ENCODE data around the gene NCF1. TPM values are rescaled to one million over a fixed set of nuclear protein-coding genes. Genes with fewer than 3 reads are reported as not detected.
"Not testable (repeated sequence)": the region's sequence is repeated elsewhere in the genome, so short reads cannot be mapped to it uniquely, and the experiment has no call there.

The NCF1 gene
- total and polyA plus RNA-seq, 2 donors from 2014 or later: 0.92 to 8.4 TPM

- H3K4me3 ChIP-seq (ENCODE audit: low read length in 3 of 3); DNase-seq; H3K9me3 ChIP-seq (ENCODE audit: control insufficient read depth in 2 of 3, insufficient read depth in 1 of 3, low read length in 3 of 3); H3K27me3 ChIP-seq (ENCODE audit: control insufficient read depth, insufficient read depth, low read length); H3K4me1 ChIP-seq (ENCODE audit: control insufficient read depth in 2 of 3, insufficient read depth in 2 of 3, low read depth in 1 of 3, low read length in 3 of 3); intact Hi-C loops (cut with DNase I); FAIRE-seq; H3K36me3 ChIP-seq (ENCODE audit: control insufficient read depth in 2 of 3, insufficient read depth in 3 of 3, low read length in 3 of 3); H3K27ac ChIP-seq (ENCODE audit: low read depth in 2 of 2, low read length in 2 of 2); H3K9ac ChIP-seq (ENCODE audit: low read length in 3 of 3): not testable (repeated sequence)
Observed at GRCh38 chr7:74789200-74789736, 15.5 kb downstream of the NCF1 start.

- H3K27me3 ChIP-seq (ENCODE audit: control insufficient read depth, insufficient read depth, low read length); H3K9me3 ChIP-seq (ENCODE audit: control insufficient read depth in 2 of 3, insufficient read depth in 1 of 3, low read length in 3 of 3); FAIRE-seq; H3K4me1 ChIP-seq (ENCODE audit: control insufficient read depth in 2 of 3, insufficient read depth in 2 of 3, low read depth in 1 of 3, low read length in 3 of 3); H3K36me3 ChIP-seq (ENCODE audit: control insufficient read depth in 2 of 3, insufficient read depth in 3 of 3, low read length in 3 of 3); H3K4me3 ChIP-seq (ENCODE audit: low read length in 3 of 3); H3K9ac ChIP-seq (ENCODE audit: low read length in 3 of 3); H3K27ac ChIP-seq (ENCODE audit: low read depth in 2 of 2, low read length in 2 of 2); intact Hi-C loops (cut with DNase I): not testable (repeated sequence)
- DNase-seq: peak in 1 of 5 donors; percentile 18
Observed at GRCh38 chr7:74797848-74798622, 24.2 kb downstream of the NCF1 start.

DNA sequence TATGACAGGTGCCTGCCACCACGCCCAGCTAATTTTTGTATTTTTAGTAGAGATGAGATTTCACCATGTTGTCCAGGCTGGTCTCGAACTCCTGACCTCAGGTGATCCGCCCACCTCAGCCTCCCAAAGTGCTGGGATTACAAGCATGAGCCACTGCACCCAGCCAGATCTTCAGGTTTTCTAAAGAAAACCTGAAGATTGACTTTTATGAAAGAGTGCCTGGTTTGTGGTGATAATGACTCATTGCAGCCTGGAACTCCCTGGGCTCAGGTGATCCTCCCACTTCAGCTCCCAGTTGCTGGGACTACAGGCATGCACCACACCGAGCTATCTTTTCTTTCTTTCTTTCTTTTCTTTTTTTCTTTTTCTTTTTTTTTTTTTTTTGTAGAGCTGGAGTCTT, 24.8 kb downstream of the NCF1 start:
- H3K4me3 ChIP-seq (ENCODE audit: low read length in 3 of 3); H3K4me1 ChIP-seq (ENCODE audit: control insufficient read depth in 2 of 3, insufficient read depth in 2 of 3, low read depth in 1 of 3, low read length in 3 of 3); intact Hi-C loops (cut with DNase I); H3K27ac ChIP-seq (ENCODE audit: low read depth in 2 of 2, low read length in 2 of 2); H3K36me3 ChIP-seq (ENCODE audit: control insufficient read depth in 2 of 3, insufficient read depth in 3 of 3, low read length in 3 of 3); DNase-seq; H3K9ac ChIP-seq (ENCODE audit: low read length in 3 of 3); H3K9me3 ChIP-seq (ENCODE audit: control insufficient read depth in 2 of 3, insufficient read depth in 1 of 3, low read length in 3 of 3); H3K27me3 ChIP-seq (ENCODE audit: control insufficient read depth, insufficient read depth, low read length); FAIRE-seq: not testable (repeated sequence)

- FAIRE-seq; H3K36me3 ChIP-seq (ENCODE audit: control insufficient read depth in 2 of 3, insufficient read depth in 3 of 3, low read length in 3 of 3); H3K9ac ChIP-seq (ENCODE audit: low read length in 3 of 3); H3K27ac ChIP-seq (ENCODE audit: low read depth in 2 of 2, low read length in 2 of 2); H3K9me3 ChIP-seq (ENCODE audit: control insufficient read depth in 2 of 3, insufficient read depth in 1 of 3, low read length in 3 of 3); intact Hi-C loops (cut with DNase I); H3K4me1 ChIP-seq (ENCODE audit: control insufficient read depth in 2 of 3, insufficient read depth in 2 of 3, low read depth in 1 of 3, low read length in 3 of 3); H3K27me3 ChIP-seq (ENCODE audit: control insufficient read depth, insufficient read depth, low read length); H3K4me3 ChIP-seq (ENCODE audit: low read length in 3 of 3); DNase-seq: not testable (repeated sequence)
Observed at GRCh38 chr7:74815882-74816281, 42.1 kb downstream of the NCF1 start.

- H3K36me3 ChIP-seq (ENCODE audit: control insufficient read depth in 2 of 3, insufficient read depth in 3 of 3, low read length in 3 of 3); DNase-seq; H3K9ac ChIP-seq (ENCODE audit: low read length in 3 of 3); H3K4me3 ChIP-seq (ENCODE audit: low read length in 3 of 3); H3K27ac ChIP-seq (ENCODE audit: low read depth in 2 of 2, low read length in 2 of 2); H3K9me3 ChIP-seq (ENCODE audit: control insufficient read depth in 2 of 3, insufficient read depth in 1 of 3, low read length in 3 of 3); H3K27me3 ChIP-seq (ENCODE audit: control insufficient read depth, insufficient read depth, low read length); intact Hi-C loops (cut with DNase I); FAIRE-seq; H3K4me1 ChIP-seq (ENCODE audit: control insufficient read depth in 2 of 3, insufficient read depth in 2 of 3, low read depth in 1 of 3, low read length in 3 of 3): not testable (repeated sequence)
Observed at GRCh38 chr7:74820146-74820805, 46.5 kb downstream of the NCF1 start.

DNA sequence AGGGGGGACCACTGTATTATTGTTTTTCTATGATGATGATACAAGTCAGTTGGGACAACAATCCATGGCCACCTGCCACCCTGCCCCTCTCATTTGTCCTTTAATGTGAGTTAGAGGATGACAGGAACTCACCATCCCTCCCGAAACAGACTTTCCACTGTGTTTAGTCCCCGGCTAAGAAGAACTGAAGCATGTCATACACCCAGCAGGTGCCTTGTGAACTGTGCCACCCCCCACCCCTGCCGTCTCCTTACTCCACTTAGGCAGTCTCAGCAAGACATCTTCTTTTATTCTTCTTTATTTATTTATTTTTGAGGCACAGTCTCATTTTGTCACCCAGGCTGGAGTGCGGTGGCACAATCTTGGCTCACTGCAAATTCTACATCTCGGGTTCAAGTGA, 47.4 kb downstream of the NCF1 start:
- H3K4me1 ChIP-seq (ENCODE audit: control insufficient read depth in 2 of 3, insufficient read depth in 2 of 3, low read depth in 1 of 3, low read length in 3 of 3); H3K9me3 ChIP-seq (ENCODE audit: control insufficient read depth in 2 of 3, insufficient read depth in 1 of 3, low read length in 3 of 3); H3K9ac ChIP-seq (ENCODE audit: low read length in 3 of 3); DNase-seq; H3K36me3 ChIP-seq (ENCODE audit: control insufficient read depth in 2 of 3, insufficient read depth in 3 of 3, low read length in 3 of 3); FAIRE-seq; H3K27ac ChIP-seq (ENCODE audit: low read depth in 2 of 2, low read length in 2 of 2); H3K4me3 ChIP-seq (ENCODE audit: low read length in 3 of 3); H3K27me3 ChIP-seq (ENCODE audit: control insufficient read depth, insufficient read depth, low read length); intact Hi-C loops (cut with DNase I): not testable (repeated sequence)

- DNase-seq; H3K27ac ChIP-seq (ENCODE audit: low read depth in 2 of 2, low read length in 2 of 2): not testable (repeated sequence)
Observed at GRCh38 chr7:74829959-74830358, 56.1 kb downstream of the NCF1 start.

GRCh38 chr7:74830411-74830810, 56.6 kb downstream of the NCF1 start:
- FAIRE-seq; H3K9me3 ChIP-seq (ENCODE audit: control insufficient read depth in 2 of 3, insufficient read depth in 1 of 3, low read length in 3 of 3); H3K36me3 ChIP-seq (ENCODE audit: control insufficient read depth in 2 of 3, insufficient read depth in 3 of 3, low read length in 3 of 3); intact Hi-C loops (cut with DNase I); H3K4me3 ChIP-seq (ENCODE audit: low read length in 3 of 3); H3K27me3 ChIP-seq (ENCODE audit: control insufficient read depth, insufficient read depth, low read length); H3K4me1 ChIP-seq (ENCODE audit: control insufficient read depth in 2 of 3, insufficient read depth in 2 of 3, low read depth in 1 of 3, low read length in 3 of 3); H3K27ac ChIP-seq (ENCODE audit: low read depth in 2 of 2, low read length in 2 of 2); H3K9ac ChIP-seq (ENCODE audit: low read length in 3 of 3); DNase-seq: not testable (repeated sequence)

More at GRCh38 chr7:74829959-74830358, 56.1 kb downstream of the NCF1 start:
- H3K9ac ChIP-seq (ENCODE audit: low read length in 3 of 3); intact Hi-C loops (cut with DNase I); FAIRE-seq; H3K27me3 ChIP-seq (ENCODE audit: control insufficient read depth, insufficient read depth, low read length); H3K4me1 ChIP-seq (ENCODE audit: control insufficient read depth in 2 of 3, insufficient read depth in 2 of 3, low read depth in 1 of 3, low read length in 3 of 3); H3K4me3 ChIP-seq (ENCODE audit: low read length in 3 of 3); H3K36me3 ChIP-seq (ENCODE audit: control insufficient read depth in 2 of 3, insufficient read depth in 3 of 3, low read length in 3 of 3); H3K9me3 ChIP-seq (ENCODE audit: control insufficient read depth in 2 of 3, insufficient read depth in 1 of 3, low read length in 3 of 3): not testable (repeated sequence)

All from kidney (tissue), 11 donors.